H1 (cell line): Measurements from ENCODE around the gene PTPRJ. TPM values are rescaled to one million over a fixed set of nuclear protein-coding genes. Genes with fewer than 3 reads are reported as not detected.

ENCODE experiments used
- RAD21 ChIP-seq, 2 experiments: IDR thresholded peaks in 1 of 2; conservative IDR thresholded peaks in 1 of 2; 2 replicates each; pipeline ENCODE4 v1.6.1; 2011; ENCODE audit warnings: low read depth in 2 of 2, low read length in 2 of 2, improper control_type of control experiment in 1 of 2, inconsistent platforms in 1 of 2, mild to moderate bottlenecking in 1 of 2, moderate library complexity in 1 of 2
- polyA plus RNA-seq, 7 experiments: library from polyadenylated mRNA; depleted of rRNA in 3 of 7; stranded (reverse) in 5 of 7; unstranded in 2 of 7; fragments of >200 nt in 5 of 7; fragments of 200-250 nt in 2 of 7; gene quantifications; 1 replicate in 5 of 7; 2 replicates in 1 of 7; 4 replicates in 1 of 7; pipeline versions ENCODE4 v1.2.1 to v1.2.3, GENCODE V29; 2011 to 2013; ENCODE audit warnings: missing spikeins in 2 of 7, mixed read lengths in 2 of 7
- total RNA-seq: library from RNA; stranded (reverse); fragmentation: NEBNext Ultra II Directional; extraction: Animal tissue kit (Norgen Biotek cat#: 25700); gene quantifications from 2 replicates; pipeline ENCODE4 v1.2.1, GENCODE V29; 2021

The PTPRJ gene
- total and polyA plus RNA-seq, 2 of the 8 experiments (the other 6 are each of a cell fraction or from before 2014, with no cell fraction given), result 4.4 to 22.6 TPM

GRCh38 chr11:48142889-48143288, 162.5 kb downstream of the PTPRJ start (continued):
- no peak for TF ChIP-seq RAD21 (IDR thresholded peaks at IDR 0.05 in 1 of 2, conservative IDR thresholded peaks at IDR 0.05 in 1 of 2; ENCODE audit: low read depth in 2 of 2, low read length in 2 of 2)
